Measurements from ENCODE around the gene CLCN1. TPM values are rescaled to one million over a fixed set of nuclear protein-coding genes. Genes with fewer than 3 reads are reported as not detected.

Gene CLCN1
- total RNA-seq, 1 experiment from 2014 or later, result 0.07 TPM

- DNase-seq (ENCODE audit: extremely low read depth, low read depth), result no peak
These were observed 13.7 kb downstream of the CLCN1 start for GRCh38 chr7:143329471-143330170.

DNA sequence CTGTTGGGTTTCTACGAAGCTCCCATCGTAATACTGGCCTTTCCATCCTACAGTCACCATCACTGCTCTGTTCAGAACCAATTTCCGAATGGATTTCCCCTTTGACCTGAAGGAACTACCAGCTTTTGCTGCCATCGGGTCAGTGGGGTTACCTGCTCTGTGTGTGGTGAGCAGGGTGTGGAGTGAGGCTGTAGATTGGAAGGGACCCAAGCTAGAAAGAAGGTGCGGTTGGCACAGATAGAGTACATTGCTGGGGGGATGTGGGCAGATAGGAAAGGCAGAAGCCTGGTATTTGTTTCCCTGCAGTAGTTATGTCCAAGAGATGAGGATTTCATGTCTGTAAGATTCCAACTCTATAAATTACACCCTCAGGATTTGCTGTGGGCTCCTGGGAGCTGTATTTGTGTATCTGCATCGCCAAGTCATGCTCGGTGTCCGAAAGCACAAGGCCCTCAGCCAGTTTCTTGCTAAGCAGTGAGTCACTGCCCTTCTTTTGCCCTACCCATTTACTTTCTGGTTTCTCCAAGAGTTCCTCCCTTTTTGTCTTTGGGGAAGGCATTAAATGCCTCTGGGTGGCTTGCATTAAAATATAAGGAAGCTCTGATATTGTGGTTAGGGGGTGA, 15.4 kb downstream of the CLCN1 start:
- no peak for DNase-seq (ENCODE audit: extremely low read depth, low read depth)

DNA sequence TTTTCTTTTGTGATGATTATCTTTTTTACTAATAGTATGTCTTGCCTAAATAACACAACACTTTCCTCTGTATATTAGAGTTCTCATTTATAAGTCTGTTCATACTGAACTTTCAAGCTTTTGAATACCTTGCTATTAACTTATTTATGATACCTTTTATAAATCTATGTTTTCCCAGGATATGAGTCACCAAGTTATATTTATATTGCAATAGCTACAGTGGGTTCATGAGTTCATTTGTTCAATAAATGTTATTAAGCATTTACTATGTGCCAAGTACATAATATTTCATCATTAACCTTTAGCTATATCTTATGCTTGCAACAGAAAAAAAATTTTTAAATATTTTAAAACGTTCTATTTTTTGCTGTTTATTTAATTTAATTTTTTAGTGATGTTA, 18.3 kb downstream of the CLCN1 start:
- no peak for DNase-seq (ENCODE audit: extremely low read depth, low read depth)

DNA sequence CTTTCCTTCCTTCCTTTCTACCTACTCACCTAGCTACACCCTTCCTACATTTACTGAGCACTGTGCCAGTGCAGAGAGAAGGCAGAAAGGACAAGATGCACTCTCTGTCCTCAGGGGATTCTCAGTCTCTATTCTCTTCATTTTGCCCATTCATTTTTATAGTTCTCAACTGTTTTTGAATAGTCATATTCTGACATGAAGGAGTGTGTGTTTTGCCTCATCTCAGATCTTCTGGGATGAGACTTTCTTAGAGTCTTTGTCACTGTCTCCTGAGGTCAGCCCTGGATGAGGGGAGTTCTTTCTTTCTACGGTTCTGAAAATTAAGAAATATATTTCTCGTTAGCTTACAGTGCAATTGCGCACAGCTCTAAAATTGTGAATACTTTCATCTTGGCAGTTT, 21.3 kb downstream of the CLCN1 start:
- DNase-seq (ENCODE audit: extremely low read depth, low read depth), result no peak

DNA sequence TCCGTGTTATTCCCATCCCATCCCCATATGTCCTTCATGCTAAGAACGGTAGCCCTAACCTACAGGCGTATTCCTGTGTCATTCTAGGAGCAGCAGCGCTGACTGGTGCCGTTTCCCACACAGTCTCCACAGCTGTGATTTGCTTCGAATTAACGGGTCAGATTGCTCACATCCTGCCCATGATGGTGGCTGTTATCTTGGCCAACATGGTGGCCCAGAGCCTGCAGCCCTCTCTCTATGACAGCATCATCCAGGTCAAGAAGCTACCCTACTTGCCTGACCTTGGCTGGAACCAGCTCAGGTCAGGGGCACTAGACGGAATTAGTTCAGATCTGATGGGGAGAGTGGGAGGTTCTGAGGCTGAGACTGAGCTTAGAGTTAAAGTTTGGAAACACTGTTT, 25.9 kb downstream of the CLCN1 start:
- no peak for DNase-seq (ENCODE audit: extremely low read depth, low read depth)

- no peak for DNase-seq (ENCODE audit: extremely low read depth, low read depth)
These were observed 27.7 kb downstream of the CLCN1 start for GRCh38 chr7:143343596-143343995.

DNA sequence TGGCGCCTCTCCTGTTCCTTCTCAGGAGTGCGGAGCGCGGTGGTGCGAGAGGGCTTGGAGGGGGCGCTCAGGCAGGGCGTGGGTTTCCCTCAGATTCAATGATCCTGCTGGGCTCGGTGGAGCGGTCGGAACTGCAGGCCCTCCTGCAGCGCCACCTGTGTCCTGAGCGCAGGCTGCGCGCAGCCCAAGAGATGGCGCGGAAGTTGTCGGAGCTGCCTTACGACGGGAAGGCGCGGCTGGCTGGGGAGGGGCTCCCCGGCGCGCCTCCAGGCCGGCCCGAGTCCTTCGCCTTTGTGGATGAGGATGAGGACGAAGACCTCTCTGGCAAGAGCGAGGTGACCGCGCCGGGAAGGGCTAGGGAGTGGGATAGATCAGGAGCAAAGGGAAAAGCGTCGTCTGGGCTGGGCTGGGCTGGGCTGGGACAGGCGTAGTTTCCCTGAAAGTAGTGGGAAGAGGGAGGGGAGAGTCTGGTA, 29.6 kb downstream of the CLCN1 start:
- DNase-seq (ENCODE audit: extremely low read depth, low read depth), result peak; percentile 34

GRCh38 chr7:143346018-143346417, 30.1 kb downstream of the CLCN1 start:
- DNase-seq (ENCODE audit: extremely low read depth, low read depth), result no peak

DNA sequence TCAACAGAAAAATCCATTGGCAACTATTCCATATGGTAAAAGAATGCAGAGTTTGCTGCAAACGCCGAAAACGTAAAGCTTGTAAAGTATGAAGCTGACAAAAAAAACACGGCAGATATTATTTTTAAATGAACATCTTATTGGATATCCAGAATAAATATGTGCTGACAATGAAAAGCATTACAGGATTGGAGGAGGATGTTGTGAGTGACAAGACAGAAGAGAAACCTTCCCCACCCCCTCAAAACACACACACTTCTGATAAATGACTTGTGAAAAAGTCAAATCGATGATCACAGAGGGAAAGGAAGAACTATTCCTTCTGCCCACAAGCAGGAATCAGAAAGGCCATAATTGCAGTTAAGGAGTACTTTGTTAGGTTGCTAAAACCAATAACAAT, 32.0 kb downstream of the CLCN1 start:
- no peak for DNase-seq (ENCODE audit: extremely low read depth, low read depth)

DNA sequence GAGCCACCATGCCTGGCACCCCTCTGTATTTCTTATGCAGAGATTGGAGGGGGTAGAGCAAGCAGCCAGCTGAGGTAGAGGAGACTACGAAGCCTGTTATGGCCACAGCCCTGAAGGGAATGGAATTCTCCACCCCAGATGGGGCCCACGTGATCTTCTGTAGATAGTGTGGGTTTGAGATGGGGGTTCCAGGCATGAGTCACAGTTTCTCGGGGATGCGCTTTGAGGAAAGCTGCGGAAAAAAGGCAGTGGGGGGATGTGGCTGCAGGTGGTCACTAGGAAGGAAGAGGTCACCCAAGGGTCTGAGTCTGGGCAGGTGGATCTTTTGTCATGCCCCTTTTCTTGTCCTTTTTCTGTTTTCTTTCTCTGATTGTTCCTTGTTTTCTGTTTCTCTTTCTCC, 35.1 kb downstream of the CLCN1 start:
- no peak for DNase-seq (ENCODE audit: extremely low read depth, low read depth)

DNA sequence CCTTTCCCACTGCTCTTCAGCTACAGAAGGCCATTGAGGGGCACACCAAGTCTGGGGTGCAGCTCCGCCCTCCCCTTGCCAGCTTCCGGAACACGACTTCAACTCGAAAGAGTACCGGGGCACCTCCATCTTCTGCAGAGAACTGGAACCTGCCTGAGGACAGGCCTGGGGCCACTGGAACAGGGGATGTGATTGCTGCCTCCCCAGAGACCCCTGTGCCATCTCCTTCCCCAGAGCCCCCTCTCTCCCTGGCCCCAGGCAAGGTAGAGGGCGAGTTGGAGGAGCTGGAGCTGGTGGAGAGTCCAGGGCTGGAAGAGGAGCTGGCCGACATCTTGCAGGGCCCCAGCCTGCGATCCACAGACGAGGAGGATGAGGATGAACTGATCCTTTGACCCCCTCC, 35.7 kb downstream of the CLCN1 start:
- DNase-seq (ENCODE audit: extremely low read depth, low read depth), result no peak

DNA sequence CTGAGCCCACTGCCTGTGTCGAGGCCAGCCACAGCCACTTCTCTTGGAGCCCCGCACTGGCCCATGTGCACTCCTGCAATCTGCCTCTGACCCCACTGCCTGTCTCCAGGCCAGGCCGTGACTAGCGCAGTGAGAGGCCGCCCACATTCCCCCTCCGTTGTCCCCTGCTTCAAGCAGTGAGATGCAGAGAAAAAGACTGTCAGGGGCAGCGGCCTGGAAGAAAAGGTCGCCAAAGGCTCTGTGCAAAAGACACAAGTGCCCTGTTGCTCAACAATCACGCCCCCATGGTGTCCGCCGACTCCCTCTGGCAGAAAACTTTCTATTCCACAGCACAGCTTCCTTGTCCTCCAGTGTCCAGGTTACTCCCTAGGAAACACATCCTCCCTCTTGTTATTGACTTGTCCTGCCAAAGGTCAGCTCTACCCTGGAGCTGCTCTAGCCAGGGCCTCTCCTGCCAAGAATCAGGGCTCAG, 36.7 kb downstream of the CLCN1 start:
- no peak for DNase-seq (ENCODE audit: extremely low read depth, low read depth)

- no peak for DNase-seq (ENCODE audit: extremely low read depth, low read depth)
These were observed 38.5 kb downstream of the CLCN1 start for GRCh38 chr7:143354376-143354775.

DNA sequence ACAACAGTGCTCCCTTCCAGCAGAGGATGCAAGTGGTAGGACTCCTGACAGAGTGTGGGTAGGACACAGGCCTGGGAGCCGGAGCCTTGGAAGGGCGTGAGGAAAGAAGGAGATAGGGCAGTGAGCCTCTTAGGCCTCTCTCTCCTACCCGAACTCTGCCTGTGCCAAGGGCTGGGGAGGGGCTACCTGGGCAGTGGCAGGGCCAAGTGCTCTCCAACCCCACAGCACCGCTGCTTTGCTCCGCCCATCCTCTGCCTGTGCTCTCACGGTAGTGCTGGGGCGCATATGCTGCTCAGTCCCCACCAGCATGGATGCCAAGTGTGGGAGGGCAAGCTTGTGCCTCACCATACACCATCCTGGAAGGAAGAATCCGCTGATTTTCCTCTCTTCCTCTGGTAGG, 39.1 kb downstream of the CLCN1 start:
- no peak for DNase-seq (ENCODE audit: extremely low read depth, low read depth)

GRCh38 chr7:143355450-143356385, 39.8 kb downstream of the CLCN1 start:
- no peak for DNase-seq (ENCODE audit: extremely low read depth, low read depth)

- no peak for DNase-seq (ENCODE audit: extremely low read depth, low read depth)
These were observed 40.6 kb downstream of the CLCN1 start for GRCh38 chr7:143356414-143357050.

DNA sequence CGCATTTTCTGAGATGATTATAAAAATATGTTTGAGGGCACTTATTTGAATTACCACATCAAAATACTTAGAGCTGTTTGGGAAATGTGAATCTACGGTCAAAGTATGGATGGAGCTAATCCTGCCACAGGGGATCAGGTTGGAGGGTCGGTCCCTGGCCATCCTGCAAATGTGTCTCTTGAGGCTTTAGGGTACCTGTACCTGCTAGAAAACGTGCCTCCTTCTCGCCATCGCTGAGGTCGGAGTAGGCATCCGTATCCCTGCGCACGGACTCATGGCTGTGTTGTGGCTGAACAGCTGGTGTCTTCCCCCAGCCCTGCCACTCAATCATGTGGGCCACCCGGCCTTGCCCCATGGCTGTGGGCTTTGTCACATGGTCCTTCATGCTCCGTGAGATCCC, 42.7 kb downstream of the CLCN1 start:
- DNase-seq (ENCODE audit: extremely low read depth, low read depth), result no peak

- DNase-seq (ENCODE audit: extremely low read depth, low read depth), result no peak
These were observed 44.0 kb downstream of the CLCN1 start for GRCh38 chr7:143359771-143360353.

- DNase-seq (ENCODE audit: extremely low read depth, low read depth), result no peak
These were observed 45.1 kb downstream of the CLCN1 start for GRCh38 chr7:143360788-143361551.
